A375 (cell line): ENCODE results near the gene PDE8B. TPM values are rescaled to one million over a fixed set of nuclear protein-coding genes. Genes with fewer than 3 reads are reported as not detected.

Experiments
- total RNA-seq: library from RNA; depleted of rRNA; stranded (reverse); fragments of >200 nt; shearing (Covaris generic); gene quantifications from 2 replicates; pipeline ENCODE4 v1.2.3, GENCODE V29; 2014; rRNA removed

Gene PDE8B, protein sequence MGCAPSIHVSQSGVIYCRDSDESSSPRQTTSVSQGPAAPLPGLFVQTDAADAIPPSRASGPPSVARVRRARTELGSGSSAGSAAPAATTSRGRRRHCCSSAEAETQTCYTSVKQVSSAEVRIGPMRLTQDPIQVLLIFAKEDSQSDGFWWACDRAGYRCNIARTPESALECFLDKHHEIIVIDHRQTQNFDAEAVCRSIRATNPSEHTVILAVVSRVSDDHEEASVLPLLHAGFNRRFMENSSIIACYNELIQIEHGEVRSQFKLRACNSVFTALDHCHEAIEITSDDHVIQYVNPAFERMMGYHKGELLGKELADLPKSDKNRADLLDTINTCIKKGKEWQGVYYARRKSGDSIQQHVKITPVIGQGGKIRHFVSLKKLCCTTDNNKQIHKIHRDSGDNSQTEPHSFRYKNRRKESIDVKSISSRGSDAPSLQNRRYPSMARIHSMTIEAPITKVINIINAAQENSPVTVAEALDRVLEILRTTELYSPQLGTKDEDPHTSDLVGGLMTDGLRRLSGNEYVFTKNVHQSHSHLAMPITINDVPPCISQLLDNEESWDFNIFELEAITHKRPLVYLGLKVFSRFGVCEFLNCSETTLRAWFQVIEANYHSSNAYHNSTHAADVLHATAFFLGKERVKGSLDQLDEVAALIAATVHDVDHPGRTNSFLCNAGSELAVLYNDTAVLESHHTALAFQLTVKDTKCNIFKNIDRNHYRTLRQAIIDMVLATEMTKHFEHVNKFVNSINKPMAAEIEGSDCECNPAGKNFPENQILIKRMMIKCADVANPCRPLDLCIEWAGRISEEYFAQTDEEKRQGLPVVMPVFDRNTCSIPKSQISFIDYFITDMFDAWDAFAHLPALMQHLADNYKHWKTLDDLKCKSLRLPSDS
- total RNA-seq, result 0.30 and 1.1 TPM in 2 replicates

DNA sequence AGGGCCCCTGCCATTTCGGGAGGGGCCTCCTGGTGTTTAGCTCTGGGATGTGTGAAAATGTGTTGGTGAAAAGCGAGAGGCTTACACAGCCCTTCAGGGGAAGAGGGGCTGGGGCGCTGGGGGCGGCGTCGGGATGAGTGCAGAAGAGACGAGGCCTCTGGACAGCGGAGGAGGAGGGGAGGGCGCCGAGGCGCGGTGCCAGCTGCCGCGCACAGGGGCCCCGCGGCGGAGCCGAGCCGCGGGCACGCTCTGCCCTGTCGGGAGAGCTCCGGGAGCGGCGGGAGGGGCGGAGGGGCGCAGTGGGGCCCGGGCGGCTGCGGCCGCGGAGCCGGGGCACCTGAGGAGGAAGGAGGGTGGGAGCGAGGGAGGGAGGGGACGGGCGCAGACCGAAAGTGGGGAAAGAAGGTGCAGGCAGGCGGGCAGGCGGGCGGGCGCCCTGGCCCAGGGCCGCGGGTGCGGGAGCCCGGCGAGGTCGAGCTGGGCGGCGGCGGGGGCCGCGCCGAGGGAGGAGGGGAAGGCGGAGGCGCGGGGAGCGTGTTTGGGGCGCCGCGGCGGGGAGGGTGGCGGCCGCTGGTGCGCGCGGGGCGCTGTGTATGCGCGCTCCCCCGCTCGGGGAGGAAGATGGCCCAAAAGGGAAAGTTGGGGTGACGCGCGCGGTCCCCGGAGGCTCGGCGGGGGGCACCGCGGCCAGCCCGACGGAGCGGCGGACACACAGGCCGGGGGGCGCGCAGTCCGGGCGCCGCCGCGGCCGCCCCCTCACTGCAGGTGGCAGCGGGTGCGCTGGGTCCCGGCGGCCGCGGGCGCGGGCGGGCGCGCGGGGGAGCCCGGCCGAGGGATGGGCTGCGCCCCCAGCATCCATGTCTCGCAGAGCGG is at the start of gene PDE8B:
Gene PDE8B, plus strand, starts transcription at position 590 of the 873 bp plus-strand sequence. Its CDS starts 246 bp downstream, at position 836.

Other genes starting within 250 kb of the PDE8B start
- gene AGGF1, start 180.3 kb upstream of the PDE8B start, total RNA-seq, result 32.1 and 38.4 TPM in 2 replicates
- 2.6 and 6.7 TPM in 2 replicates for gene ZBED3, start 123.4 kb upstream of the PDE8B start, total RNA-seq